ENCODE results near the gene CEACAM19. TPM values are rescaled to one million over a fixed set of nuclear protein-coding genes. Genes with fewer than 3 reads are reported as not detected.

The CEACAM19 gene
- total and polyA plus RNA-seq, 2 of the 8 experiments (the other 6 are each of a cell fraction or from before 2014, with no cell fraction given) = 3.1 to 3.4 TPM

DNA sequence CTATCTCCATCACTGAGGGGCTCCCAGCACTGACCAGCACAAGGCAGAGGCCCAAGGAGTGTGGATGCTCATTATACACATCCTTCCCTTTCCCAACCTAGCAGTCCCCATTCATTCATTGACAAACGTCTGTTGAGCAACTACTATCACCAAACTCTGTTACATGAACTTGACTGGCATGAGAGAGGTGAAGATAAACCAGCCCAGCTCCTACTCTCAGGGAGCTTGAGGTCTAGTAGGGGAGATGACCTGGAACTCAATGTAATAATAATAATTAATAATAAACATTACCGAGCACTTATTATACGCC is 18.8 kb downstream of the CEACAM19 start:
- Histone ChIP-seq H3K4ac (replicated peaks; ENCODE audit: insufficient read length, low read depth, low read length) (no peak overlapping the region), H3K4me2 (ENCODE audit: insufficient read depth in 1 of 2, low read depth in 2 of 2, low read length in 2 of 2) (no peak overlapping the region), H4K20me1 (replicated peaks in 1 of 2; ENCODE audit: control insufficient read depth in 1 of 2, insufficient read depth in 2 of 2, low read length in 2 of 2) (no peaks in the 10 kb centered on the region), H3K23me2 (ENCODE audit: low read depth, low read length) (no peaks in the 10 kb centered on the region; the same call in 1 of the 2 replicates), H3K23ac (ENCODE audit: insufficient read length) (no peak overlapping the region), H2BK15ac (ENCODE audit: low read length) (no peak overlapping the region), H2BK20ac (ENCODE audit: low read length) (no peak overlapping the region), H3K27ac (ENCODE audit: low read depth, low read length) (no peak overlapping the region), H2BK120ac (replicated peaks; ENCODE audit: low read depth, low read length) (no peak overlapping the region), H3K79me2 (ENCODE audit: control insufficient read depth in 1 of 2, insufficient read depth in 2 of 2, low read length in 2 of 2) (no peaks in the 10 kb centered on the region), H3K27me3 (replicated peaks in 1 of 4; ENCODE audit: control insufficient read depth in 3 of 4, extremely low read depth in 1 of 4, insufficient read depth in 3 of 4, low read length in 3 of 4) (no peaks in the 10 kb centered on the region), H2BK5ac (ENCODE audit: low read depth, low read length) (0 out of 2 replicates have a peak overlapping the region, but pooled peaks have one; percentile 66), H3K14ac (ENCODE audit: insufficient read length) (no peak overlapping the region), H3K9ac (replicated peaks in 1 of 4; ENCODE audit: extremely low read depth in 1 of 4, low read depth in 3 of 4, low read length in 3 of 4) (no peak overlapping the region), H4K91ac (replicated peaks; ENCODE audit: insufficient read length, low read length) (no peak overlapping the region), H2AFZ (ENCODE audit: low read length) (0 out of 2 replicates have a peak overlapping the region, but pooled peaks have one; percentile 54), H3K18ac (ENCODE audit: extremely low read depth, low read length) (no peak overlapping the region), H3K4me1 (replicated peaks in 1 of 4; ENCODE audit: control insufficient read depth in 3 of 4, insufficient read depth in 4 of 4, low read length in 3 of 4) (peaks cover 0 to 12% (median 2%) of the 10 kb centered on the region in 4 experiments; a peak in 4 of 7 replicates), H4K5ac (ENCODE audit: insufficient read length, low read depth, low read length) (no peak overlapping the region), H2AK5ac (ENCODE audit: low read depth, low read length) (peak overlapping the region; percentile 10; the same call in 1 of the 2 replicates), H3K36me3 (ENCODE audit: control insufficient read depth in 2 of 4, insufficient read depth in 4 of 4, low read length in 3 of 4) (no peaks in the 10 kb centered on the region), H3K79me1 (ENCODE audit: low read depth, low read length) (no peaks in the 10 kb centered on the region), H3K56ac (replicated peaks; ENCODE audit: insufficient read length, low read depth, low read length) (no peak overlapping the region), H3K4me3 (ENCODE audit: extremely low read depth in 1 of 4, insufficient read depth in 2 of 4, low read depth in 3 of 4, low read length in 4 of 4) (no peak overlapping the region), H4K8ac (ENCODE audit: extremely low read depth, insufficient read depth, low read length) (no peak overlapping the region), H2BK12ac (ENCODE audit: low read depth, low read length) (peak overlapping the region; percentile 94; the same call in 1 of the 2 replicates), H3K9me3 (ENCODE audit: insufficient read depth in 2 of 2, low read depth in 1 of 2, low read length in 1 of 2) (no peaks in the 10 kb centered on the region)
- ChIA-PET CTCF (ENCODE audit: partially characterized antibody) (interaction anchor here (0.9 to 11.2 kb wide), 36 partner anchors 9 to 423 kb away, joined by 3 to 134 read pairs (median 6); partner anchors contain the start of gene NECTIN2), POLR2A (ENCODE audit: partially characterized antibody) (interaction anchor here (1.0 to 1.5 kb wide), 4 partner anchors 28 to 83 kb away, joined by 3 read pairs; no protein-coding TSS in a partner anchor)
- TF ChIP-seq PHF8 (conservative IDR thresholded peaks at IDR 0.05; ENCODE audit: low read depth, low read length) (no peak), CBX8 (IDR thresholded peaks at IDR 0.05; ENCODE audit: borderline replicate concordance, low read depth, low read length) (no peak), JUN (IDR thresholded peaks at IDR 0.05; ENCODE audit: low read depth, low read length) (no peak), GTF2F1 (IDR thresholded peaks at IDR 0.05; ENCODE audit: borderline replicate concordance, low read depth, low read length) (no peak), CBX5 (IDR thresholded peaks at IDR 0.05; ENCODE audit: low read depth, low read length) (no peak), EGR1 (IDR thresholded peaks at IDR 0.05; ENCODE audit: borderline replicate concordance, low read depth, low read length) (no peak), KDM4A (IDR thresholded peaks at IDR 0.05; ENCODE audit: low read depth, low read length, severe bottlenecking) (no peak), TBP (IDR thresholded peaks at IDR 0.05; ENCODE audit: low read depth, low read length) (no peak)
- TF ChIP-seq, protein P1, sequence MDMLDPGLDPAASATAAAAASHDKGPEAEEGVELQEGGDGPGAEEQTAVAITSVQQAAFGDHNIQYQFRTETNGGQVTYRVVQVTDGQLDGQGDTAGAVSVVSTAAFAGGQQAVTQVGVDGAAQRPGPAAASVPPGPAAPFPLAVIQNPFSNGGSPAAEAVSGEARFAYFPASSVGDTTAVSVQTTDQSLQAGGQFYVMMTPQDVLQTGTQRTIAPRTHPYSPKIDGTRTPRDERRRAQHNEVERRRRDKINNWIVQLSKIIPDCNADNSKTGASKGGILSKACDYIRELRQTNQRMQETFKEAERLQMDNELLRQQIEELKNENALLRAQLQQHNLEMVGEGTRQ (IDR thresholded peaks at IDR 0.05; ENCODE audit: low read length) = no peak
- TF ChIP-seq, protein P2, sequence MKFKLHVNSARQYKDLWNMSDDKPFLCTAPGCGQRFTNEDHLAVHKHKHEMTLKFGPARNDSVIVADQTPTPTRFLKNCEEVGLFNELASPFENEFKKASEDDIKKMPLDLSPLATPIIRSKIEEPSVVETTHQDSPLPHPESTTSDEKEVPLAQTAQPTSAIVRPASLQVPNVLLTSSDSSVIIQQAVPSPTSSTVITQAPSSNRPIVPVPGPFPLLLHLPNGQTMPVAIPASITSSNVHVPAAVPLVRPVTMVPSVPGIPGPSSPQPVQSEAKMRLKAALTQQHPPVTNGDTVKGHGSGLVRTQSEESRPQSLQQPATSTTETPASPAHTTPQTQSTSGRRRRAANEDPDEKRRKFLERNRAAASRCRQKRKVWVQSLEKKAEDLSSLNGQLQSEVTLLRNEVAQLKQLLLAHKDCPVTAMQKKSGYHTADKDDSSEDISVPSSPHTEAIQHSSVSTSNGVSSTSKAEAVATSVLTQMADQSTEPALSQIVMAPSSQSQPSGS (IDR thresholded peaks at IDR 0.05; ENCODE audit: low read length) = no peak
- WGBS, 2 experiments (ENCODE audit: extremely low coverage in 1 of 2, insufficient coverage in 1 of 2, insufficient read length in 1 of 2, insufficient replicate concordance in 2 of 2, low coverage in 1 of 2, low lambda C conversion rate in 2 of 2, missing lambda C conversion rate in 1 of 2) = 96% methylated on average over 3 of the region's 3 CpGs; no CpG with 5 or more reads in 1 of the 2 experiments
- DNase-seq (ENCODE audit: low read depth in 1 of 2, low spot score in 2 of 2) = no peak
- no peak for FAIRE-seq
